Measurements from ENCODE around the gene ERI3.

- TF ChIP-seq POLR2A (IDR thresholded peaks at IDR 0.05; ENCODE audit: borderline replicate concordance, extremely low read depth, insufficient read depth, insufficient read length) (no peak), EZH2phosphoT487 (IDR thresholded peaks at IDR 0.05; ENCODE audit: borderline replicate concordance) (no peak), POLR2AphosphoS5 (IDR thresholded peaks at IDR 0.05; ENCODE audit: low read depth, low read length) (no peak), EZH2 (IDR thresholded peaks at IDR 0.05) (no peak), EGR1 (IDR thresholded peaks at IDR 0.05; ENCODE audit: low read depth) (no peak)
- TF ChIP-seq, protein P1, sequence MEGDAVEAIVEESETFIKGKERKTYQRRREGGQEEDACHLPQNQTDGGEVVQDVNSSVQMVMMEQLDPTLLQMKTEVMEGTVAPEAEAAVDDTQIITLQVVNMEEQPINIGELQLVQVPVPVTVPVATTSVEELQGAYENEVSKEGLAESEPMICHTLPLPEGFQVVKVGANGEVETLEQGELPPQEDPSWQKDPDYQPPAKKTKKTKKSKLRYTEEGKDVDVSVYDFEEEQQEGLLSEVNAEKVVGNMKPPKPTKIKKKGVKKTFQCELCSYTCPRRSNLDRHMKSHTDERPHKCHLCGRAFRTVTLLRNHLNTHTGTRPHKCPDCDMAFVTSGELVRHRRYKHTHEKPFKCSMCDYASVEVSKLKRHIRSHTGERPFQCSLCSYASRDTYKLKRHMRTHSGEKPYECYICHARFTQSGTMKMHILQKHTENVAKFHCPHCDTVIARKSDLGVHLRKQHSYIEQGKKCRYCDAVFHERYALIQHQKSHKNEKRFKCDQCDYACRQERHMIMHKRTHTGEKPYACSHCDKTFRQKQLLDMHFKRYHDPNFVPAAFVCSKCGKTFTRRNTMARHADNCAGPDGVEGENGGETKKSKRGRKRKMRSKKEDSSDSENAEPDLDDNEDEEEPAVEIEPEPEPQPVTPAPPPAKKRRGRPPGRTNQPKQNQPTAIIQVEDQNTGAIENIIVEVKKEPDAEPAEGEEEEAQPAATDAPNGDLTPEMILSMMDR (IDR thresholded peaks at IDR 0.05 in 2 of 3, conservative IDR thresholded peaks at IDR 0.05 in 1 of 3; ENCODE audit: borderline replicate concordance in 1 of 3, insufficient read depth in 1 of 3, low read depth in 2 of 3, low read length in 2 of 3) = no peak
- TF ChIP-seq, protein P2, sequence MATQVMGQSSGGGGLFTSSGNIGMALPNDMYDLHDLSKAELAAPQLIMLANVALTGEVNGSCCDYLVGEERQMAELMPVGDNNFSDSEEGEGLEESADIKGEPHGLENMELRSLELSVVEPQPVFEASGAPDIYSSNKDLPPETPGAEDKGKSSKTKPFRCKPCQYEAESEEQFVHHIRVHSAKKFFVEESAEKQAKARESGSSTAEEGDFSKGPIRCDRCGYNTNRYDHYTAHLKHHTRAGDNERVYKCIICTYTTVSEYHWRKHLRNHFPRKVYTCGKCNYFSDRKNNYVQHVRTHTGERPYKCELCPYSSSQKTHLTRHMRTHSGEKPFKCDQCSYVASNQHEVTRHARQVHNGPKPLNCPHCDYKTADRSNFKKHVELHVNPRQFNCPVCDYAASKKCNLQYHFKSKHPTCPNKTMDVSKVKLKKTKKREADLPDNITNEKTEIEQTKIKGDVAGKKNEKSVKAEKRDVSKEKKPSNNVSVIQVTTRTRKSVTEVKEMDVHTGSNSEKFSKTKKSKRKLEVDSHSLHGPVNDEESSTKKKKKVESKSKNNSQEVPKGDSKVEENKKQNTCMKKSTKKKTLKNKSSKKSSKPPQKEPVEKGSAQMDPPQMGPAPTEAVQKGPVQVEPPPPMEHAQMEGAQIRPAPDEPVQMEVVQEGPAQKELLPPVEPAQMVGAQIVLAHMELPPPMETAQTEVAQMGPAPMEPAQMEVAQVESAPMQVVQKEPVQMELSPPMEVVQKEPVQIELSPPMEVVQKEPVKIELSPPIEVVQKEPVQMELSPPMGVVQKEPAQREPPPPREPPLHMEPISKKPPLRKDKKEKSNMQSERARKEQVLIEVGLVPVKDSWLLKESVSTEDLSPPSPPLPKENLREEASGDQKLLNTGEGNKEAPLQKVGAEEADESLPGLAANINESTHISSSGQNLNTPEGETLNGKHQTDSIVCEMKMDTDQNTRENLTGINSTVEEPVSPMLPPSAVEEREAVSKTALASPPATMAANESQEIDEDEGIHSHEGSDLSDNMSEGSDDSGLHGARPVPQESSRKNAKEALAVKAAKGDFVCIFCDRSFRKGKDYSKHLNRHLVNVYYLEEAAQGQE (IDR thresholded peaks at IDR 0.05; ENCODE audit: low read depth) = no peak
These were observed 33.5 kb upstream of the ERI3 start for GRCh38 chr1:44388551-44388950.

Data from HCT116 (cell line).